ENCODE results near the gene MDFI.

The MDFI gene

GRCh38 chr6:41638002-41638934, at the start of gene MDFI:
Gene MDFI (plus strand): TSS chr6:41638468. CDS start chr6:41638750, 282 bp downstream.
- no peak for DNase-seq (ENCODE audit: low read depth in 1 of 2, low spot score in 1 of 2)

GRCh38 chr6:41589223-41589622, 49.0 kb upstream of the MDFI start:
- DNase-seq (ENCODE audit: low read depth in 1 of 2, low spot score in 1 of 2) = no peak

GRCh38 chr6:41589636-41590622, 48.3 kb upstream of the MDFI start:
- no peak for DNase-seq (ENCODE audit: low read depth in 1 of 2, low spot score in 1 of 2)

GRCh38 chr6:41591122-41591521, 47.1 kb upstream of the MDFI start:
- no peak for DNase-seq (ENCODE audit: low read depth in 1 of 2, low spot score in 1 of 2)

- peak; percentile 57 to 70 for DNase-seq (ENCODE audit: low read depth in 1 of 2, low spot score in 1 of 2)
Measured at GRCh38 chr6:41591859-41592502, 46.3 kb upstream of the MDFI start.

- DNase-seq (ENCODE audit: low read depth in 1 of 2, low spot score in 1 of 2) = no peak
Measured at GRCh38 chr6:41593406-41593805, 44.9 kb upstream of the MDFI start.

- DNase-seq (ENCODE audit: low read depth in 1 of 2, low spot score in 1 of 2) = no peak
Measured at GRCh38 chr6:41593839-41594238, 44.4 kb upstream of the MDFI start.

GRCh38 chr6:41594326-41594725, 43.9 kb upstream of the MDFI start:
- no peak for DNase-seq (ENCODE audit: low read depth in 1 of 2, low spot score in 1 of 2)

GRCh38 chr6:41594766-41595165, 43.5 kb upstream of the MDFI start:
- no peak for DNase-seq (ENCODE audit: low read depth in 1 of 2, low spot score in 1 of 2)

- DNase-seq (ENCODE audit: low read depth in 1 of 2, low spot score in 1 of 2) = no peak
Measured at GRCh38 chr6:41595166-41595565, 43.1 kb upstream of the MDFI start.

- DNase-seq (ENCODE audit: low read depth in 1 of 2, low spot score in 1 of 2) = no peak
Measured at GRCh38 chr6:41596096-41596685, 42.1 kb upstream of the MDFI start.

- DNase-seq (ENCODE audit: low read depth in 1 of 2, low spot score in 1 of 2) = no peak
Measured at GRCh38 chr6:41596807-41597206, 41.5 kb upstream of the MDFI start.

GRCh38 chr6:41597246-41598000, 40.8 kb upstream of the MDFI start:
- DNase-seq (ENCODE audit: low read depth in 1 of 2, low spot score in 1 of 2) = no peak

- DNase-seq (ENCODE audit: low read depth in 1 of 2, low spot score in 1 of 2) = no peak
Measured at GRCh38 chr6:41598670-41599014, 39.6 kb upstream of the MDFI start.

- DNase-seq (ENCODE audit: low read depth in 1 of 2, low spot score in 1 of 2) = no peak
Measured at GRCh38 chr6:41599015-41599851, 39.0 kb upstream of the MDFI start.

GRCh38 chr6:41599852-41600445, 38.3 kb upstream of the MDFI start:
- no peak for DNase-seq (ENCODE audit: low read depth in 1 of 2, low spot score in 1 of 2)

GRCh38 chr6:41600499-41601247, 37.6 kb upstream of the MDFI start:
- no peak for DNase-seq (ENCODE audit: low read depth in 1 of 2, low spot score in 1 of 2)

GRCh38 chr6:41601248-41601549, 37.1 kb upstream of the MDFI start:
- no peak for DNase-seq (ENCODE audit: low read depth in 1 of 2, low spot score in 1 of 2)

GRCh38 chr6:41602422-41602743, 35.9 kb upstream of the MDFI start:
- DNase-seq (ENCODE audit: low read depth in 1 of 2, low spot score in 1 of 2) = no peak
